Ovary (tissue), 9 donors: ENCODE measurements around the gene SMIM24. TPM values are rescaled to one million over a fixed set of nuclear protein-coding genes. Genes with fewer than 3 reads are reported as not detected.

Experiments used
- DNase-seq, 5 donors: peaks; one replicate each; pipeline ENCODE4 v3.0.0-alpha.2; 2019 to 2020
- H3K27ac ChIP-seq, 2 donors: fragments of 200-600 bp; one replicate each; pipeline versions ENCODE4 v1.5.1 to v1.8.0; 2019 to 2022
- H3K27me3 ChIP-seq: fragments of 200-600 bp; one replicate; pipeline ENCODE4 v1.8.0; 2022
- H3K36me3 ChIP-seq: fragments of 200-600 bp; sonication (generic); one replicate; pipeline ENCODE4 v1.5.1; 2019
- H3K4me1 ChIP-seq: one replicate; pipeline ENCODE4 v1.8.1; 2013; ENCODE audit warnings: mild to moderate bottlenecking, moderate library complexity; ENCODE audit not compliant: insufficient read depth
- H3K4me3 ChIP-seq: fragments of 200-600 bp; sonication (generic); one replicate; pipeline ENCODE4 v1.5.1; 2017
- H3K9me3 ChIP-seq, 2 donors: fragments of 200-600 bp in 1 of 2; sonication (generic) in 1 of 2; one replicate each; pipeline versions ENCODE4 v1.5.1 to v1.8.1; 2013 to 2019; ENCODE audit warnings: mild to moderate bottlenecking in 1 of 2, moderate library complexity in 1 of 2
- CTCF ChIP-seq, 3 donors: fragments of 450-650 bp in 2 of 3; fragments of 200-600 bp in 1 of 3; IDR thresholded peaks; one replicate each; pipeline versions ENCODE4 v1.5.1 to v1.8.0; 2016 to 2022; ENCODE audit warnings: antibody characterized with exemption in 3 of 3, mild to moderate bottlenecking in 1 of 3
- EP300 ChIP-seq: sonication (generic); formaldehyde crosslinking; IDR thresholded peaks from one replicate; pipeline ENCODE4 v1.6.1; 2017; ENCODE audit warnings: antibody characterized with exemption
- POLR2A ChIP-seq: fragments of 450-650 bp; IDR thresholded peaks from one replicate; pipeline ENCODE4 v1.6.1; 2017; ENCODE audit warnings: antibody characterized with exemption, mild to moderate bottlenecking, moderate library complexity
- WGBS, 3 donors: extraction: QIAGEN DNeasy Blood & Tissue Kit in 1 of 3; methylation state at CpG; one replicate each; pipeline versions ENCODE4 v1.1.5 to v1.1.7; 2013 to 2017; 5-methylcytosine and 5-hydroxymethylcytosine counted together
- intact Hi-C, 4 donors: fragments of 100-400 bp; cut with DNase I; formaldehyde crosslinking; loops; one replicate each; pipeline versions ENCODE4 v1.11.0 to v1.15.1; 2022 to 2023
- polyA plus RNA-seq, 2 donors: library from polyadenylated mRNA; stranded (reverse); fragments of 200-250 nt in 1 of 2; fragments of 350-450 nt in 1 of 2; fragmentation: Illumina TruSeq in 1 of 2; extraction: RNeasy Lipid Tissue Mini Kit (QIAGEN cat#74804) in 1 of 2; gene quantifications; one replicate each; pipeline ENCODE4 v1.2.3, GENCODE V29; 2013 to 2014
- total RNA-seq, 7 donors: library from RNA; depleted of rRNA in 2 of 7; stranded (reverse); fragments of >200 nt in 2 of 7; fragmentation: NEBNext Ultra II Directional in 3 of 7; extraction: Animal tissue kit (Norgen Biotek cat#: 25700) in 3 of 7; gene quantifications; one replicate each; pipeline versions ENCODE4 v1.1.0 to v1.2.4, GENCODE V29; 2016 to 2023
- donor health status: DM: no; HTN: no; CAD: no; lungs with moderate emphysema.
- donor health status: DM: no; HTN: no; CAD: no.
- donor health status: Bipolar disorder and iron deficiency.
- donor health status: DM: yes; HTN: yes; CAD: no.
- donor health status: DM: no; HTN: no; CAD: no.
- donor health status: DM: yes; HTN: yes; CAD: no.

SMIM24 gene
- total and polyA plus RNA-seq, 9 donors = 0.10 to 2.6 (median 0.94) TPM; not detected in 3

DNA sequence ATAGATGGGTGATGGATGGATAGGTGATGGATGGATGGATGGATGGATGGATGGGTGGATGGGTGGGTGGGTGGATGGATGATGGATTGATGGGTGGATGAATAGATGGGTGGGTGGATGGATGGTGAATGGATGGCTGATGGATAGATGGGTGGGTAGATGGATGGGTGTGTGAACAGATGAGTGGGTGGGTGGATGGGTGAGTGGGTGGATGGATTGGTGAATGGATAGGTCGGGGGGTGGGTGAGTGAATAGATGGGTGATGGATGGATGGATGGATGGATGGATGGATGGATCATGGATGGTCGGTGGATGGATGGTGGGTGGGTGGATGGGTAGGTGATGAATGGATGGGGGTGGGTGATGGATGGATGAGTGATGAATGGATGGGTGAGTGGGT lies 3.5 kb downstream of the SMIM24 start:
- DNase-seq = no peak
- H3K9me3 ChIP-seq = no peaks in the 10 kb centered on the region
- H3K27me3 ChIP-seq = no peaks in the 10 kb centered on the region
- no peak overlapping the region for H3K27ac ChIP-seq
- H3K4me3 ChIP-seq = no peak overlapping the region
- H3K36me3 ChIP-seq = no peaks in the 10 kb centered on the region
- no peaks in the 10 kb centered on the region for H3K4me1 ChIP-seq
- TF ChIP-seq EP300 (no peak), POLR2A (no peak), CTCF (IDR thresholded peaks at IDR 0.05) (no peak)
- 58 to 90% (median 81%) methylated on average over 2 of the region's 2 CpGs for WGBS, 3 donors
- intact Hi-C loops = loop anchor here in 1 of 4 donors (5.0 kb wide), 1 partner anchor 165 kb away; no protein-coding TSS in a partner anchor

DNA sequence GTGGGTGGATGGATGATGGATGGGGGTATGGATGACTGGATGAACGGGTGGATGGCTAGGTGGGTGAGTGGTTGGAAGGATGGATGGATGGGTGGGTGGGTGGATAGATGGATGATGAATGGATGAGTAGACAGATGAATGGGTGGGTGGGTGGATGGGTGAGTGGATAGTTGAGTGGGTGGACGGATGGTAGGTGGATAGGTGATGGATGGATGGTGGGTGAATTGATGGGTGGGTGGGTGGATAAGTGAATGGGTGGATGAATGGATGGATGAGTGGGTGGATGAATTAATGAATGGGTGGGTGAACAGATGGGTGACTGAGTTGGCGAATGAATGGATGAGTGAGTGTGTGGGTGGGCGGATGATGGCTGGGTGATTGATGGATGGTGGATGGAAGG lies 4.9 kb downstream of the SMIM24 start:
- Histone ChIP-seq H3K27me3 (no peaks in the 10 kb centered on the region), H3K36me3 (no peaks in the 10 kb centered on the region), H3K4me1 (no peaks in the 10 kb centered on the region), H3K9me3 (no peaks in the 10 kb centered on the region), H3K27ac (no peak overlapping the region), H3K4me3 (no peak overlapping the region)
- no peak for DNase-seq
- TF ChIP-seq CTCF (IDR thresholded peaks at IDR 0.05) (no peak), EP300 (no peak), POLR2A (no peak)
- intact Hi-C loops = loop anchor here in 2 of 4 donors (2.0 to 5.0 kb wide), 2 partner anchors 151 to 163 kb away; no protein-coding TSS in a partner anchor
- WGBS, 3 donors = 76 to 87% (median 80%) methylated on average over 4 of the region's 4 CpGs

- no peaks in the 10 kb centered on the region for H3K36me3 ChIP-seq
- TF ChIP-seq POLR2A = no peak
- TF ChIP-seq EP300 = no peak
- no peak for TF ChIP-seq CTCF (IDR thresholded peaks at IDR 0.05)
- WGBS, 3 donors = 64 to 74% (median 65%) methylated on average over 2 of the region's 2 CpGs
- no peak for DNase-seq
- no peaks in the 10 kb centered on the region for H3K4me1 ChIP-seq
- no peak overlapping the region for H3K27ac ChIP-seq
- intact Hi-C loops = loop anchor here in 2 of 4 donors (2.0 to 5.0 kb wide), 2 partner anchors 150 to 162 kb away; no protein-coding TSS in a partner anchor
- no peak overlapping the region for H3K4me3 ChIP-seq
- H3K9me3 ChIP-seq = no peaks in the 10 kb centered on the region
- no peaks in the 10 kb centered on the region for H3K27me3 ChIP-seq
Measured at GRCh38 chr19:3474614-3475013, 5.7 kb downstream of the SMIM24 start.

DNA sequence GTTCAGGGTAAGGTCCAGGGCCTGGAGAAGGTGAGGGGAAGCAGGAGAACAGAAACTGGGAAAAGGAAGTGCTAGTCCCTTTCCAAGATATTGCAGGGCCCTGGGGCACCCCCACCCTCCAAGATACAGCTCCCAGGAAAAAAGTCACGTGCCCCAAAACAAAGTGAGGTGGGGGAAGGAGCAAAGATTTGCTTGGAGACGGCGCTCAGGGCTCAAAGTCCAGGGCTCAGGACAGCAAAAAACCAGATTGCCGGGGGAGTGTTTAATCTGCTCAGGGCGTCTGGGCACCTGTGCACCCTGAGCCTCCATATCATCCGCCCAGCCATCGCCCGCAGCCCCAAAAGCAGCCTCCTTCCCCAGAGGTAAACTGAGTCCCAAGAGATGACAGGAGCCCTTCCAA lies 6.3 kb downstream of the SMIM24 start:
- no peak for DNase-seq
- WGBS, 3 donors = 62 to 71% (median 63%) methylated on average over 8 of the region's 8 CpGs
- Histone ChIP-seq H3K4me1 (no peaks in the 10 kb centered on the region), H3K27ac (no peak overlapping the region), H3K27me3 (no peaks in the 10 kb centered on the region), H3K9me3 (no peaks in the 10 kb centered on the region), H3K4me3 (no peak overlapping the region), H3K36me3 (no peaks in the 10 kb centered on the region)
- intact Hi-C loops = loop anchor here in 1 of 4 donors (2.0 kb wide), 1 partner anchor 149 kb away; no protein-coding TSS in a partner anchor
- TF ChIP-seq CTCF (IDR thresholded peaks at IDR 0.05) (no peak), POLR2A (no peak), EP300 (no peak)
